Panc1 (cell line): ENCODE results near the gene INPP4B. TPM values are rescaled to one million over a fixed set of nuclear protein-coding genes. Genes with fewer than 3 reads are reported as not detected.

Source experiments
- ATAC-seq: fragments of 200-7000 bp; cut with Tn5 transposase; 2 replicates; pipeline ENCODE4 v1.9.1; 2020; ENCODE audit warnings: mild to moderate bottlenecking, moderate library complexity
- BruUV-seq: library from RNA; stranded (reverse); fragments of 400-500 nt; replicated peaks from 2 replicates; lab custom pipeline; 2021; lab: Mats Ljungman, UMichigan
- CTCF ChIA-PET: fragments of 300-600 bp; sonication (Branson Sonifier 250); formaldehyde crosslinking; loops from one replicate; lab custom pipeline; 2022; ENCODE audit warnings: antibody characterized with exemption; lab: Charles Lee
- POLR2A ChIA-PET: fragments of 300-600 bp; sonication (Branson Sonifier 250); formaldehyde crosslinking; loops from one replicate; lab custom pipeline; 2022; ENCODE audit warnings: antibody characterized with exemption; lab: Charles Lee
- DNase-seq: peaks from one replicate; pipeline ENCODE4 v3.0.0-alpha.2; 2010; ENCODE audit warnings: low read depth, low spot score
- H3K27ac ChIP-seq: 2 replicates; pipeline ENCODE4 v1.5.1; 2011; ENCODE audit warnings: mild to moderate bottlenecking, low read length, inconsistent platforms
- H3K27me3 ChIP-seq: fragments of 200-500 bp; sonication (Bioruptor generic); 2 replicates; pipeline ENCODE4 v1.6.0; 2014; ENCODE audit warnings: low read length, inconsistent platforms; ENCODE audit not compliant: control insufficient read depth, insufficient read depth
- H3K36me3 ChIP-seq: fragments of 200-500 bp; sonication (Bioruptor generic); 2 replicates; pipeline ENCODE4 v1.5.1; 2014; ENCODE audit warnings: inconsistent platforms, mild to moderate bottlenecking, low read length, moderate library complexity; ENCODE audit not compliant: control insufficient read depth, insufficient read depth
- H3K4me1 ChIP-seq: 2 replicates; pipeline ENCODE4 v1.5.1; 2011; ENCODE audit warnings: inconsistent platforms, mild to moderate bottlenecking, low read length, moderate library complexity; ENCODE audit not compliant: control insufficient read depth, insufficient read depth
- H3K4me3 ChIP-seq, 2 experiments: 2 replicates each; pipeline ENCODE4 v1.5.1; 2011 to 2012; ENCODE audit warnings: low read depth in 2 of 2, low read length in 2 of 2, mild to moderate bottlenecking in 2 of 2, inconsistent platforms in 1 of 2, moderate library complexity in 1 of 2
- H3K9me3 ChIP-seq: fragments of 200-500 bp; sonication (Bioruptor generic); 2 replicates; pipeline ENCODE4 v1.5.1; 2014; ENCODE audit warnings: low read depth, mild to moderate bottlenecking, inconsistent platforms, low read length, moderate library complexity; ENCODE audit not compliant: control insufficient read depth, insufficient read depth
- CTCF ChIP-seq: fragments of 450-650 bp; IDR thresholded peaks from 2 replicates; pipeline ENCODE4 v1.5.1; 2017; ENCODE audit warnings: mild to moderate bottlenecking
- POLR2AphosphoS5 ChIP-seq: IDR thresholded peaks from 2 replicates; pipeline ENCODE4 v1.6.1; 2012; ENCODE audit warnings: mild to moderate bottlenecking, low read depth, low read length, moderate library complexity
- REST ChIP-seq, 2 experiments: IDR thresholded peaks; 2 replicates each; pipeline ENCODE4 v1.6.1; 2011 to 2012; ENCODE audit warnings: low read depth in 2 of 2, control low read depth in 1 of 2, low read length in 1 of 2, mild to moderate bottlenecking in 1 of 2, moderate library complexity in 1 of 2; ENCODE audit not compliant: insufficient read depth in 1 of 2
- SIN3A ChIP-seq: IDR thresholded peaks from 2 replicates; pipeline ENCODE4 v1.6.1; 2012; ENCODE audit warnings: low read depth, mild to moderate bottlenecking, low read length, moderate library complexity, borderline replicate concordance; ENCODE audit not compliant: insufficient read depth
- TCF7L2 ChIP-seq: IDR thresholded peaks from 2 replicates; pipeline ENCODE4 v1.6.1; 2011; ENCODE audit warnings: mild to moderate bottlenecking, low read depth, low read length, inconsistent platforms
- in situ Hi-C: cut with HindIII; loops from 2 replicates; pipeline ENCODE4 v1.10.0; 2016; ENCODE audit warnings: low sequenced_read_pairs, low pct_unique_long_range_greater_than_20kb
- intact Hi-C: fragments of 100-400 bp; cut with micrococcal nuclease; formaldehyde crosslinking; loops from one replicate; pipeline ENCODE4 v1.10.0; 2022; ENCODE audit not compliant: unreplicated experiment
- total RNA-seq: library from RNA; stranded (reverse); gene quantifications from one replicate; pipeline ENCODE4 v1.2.1, GENCODE V29; 2021; ENCODE audit not compliant: unreplicated experiment

Gene INPP4B
- total RNA-seq, 1 experiment from 2014 or later: 4.5 TPM

DNA sequence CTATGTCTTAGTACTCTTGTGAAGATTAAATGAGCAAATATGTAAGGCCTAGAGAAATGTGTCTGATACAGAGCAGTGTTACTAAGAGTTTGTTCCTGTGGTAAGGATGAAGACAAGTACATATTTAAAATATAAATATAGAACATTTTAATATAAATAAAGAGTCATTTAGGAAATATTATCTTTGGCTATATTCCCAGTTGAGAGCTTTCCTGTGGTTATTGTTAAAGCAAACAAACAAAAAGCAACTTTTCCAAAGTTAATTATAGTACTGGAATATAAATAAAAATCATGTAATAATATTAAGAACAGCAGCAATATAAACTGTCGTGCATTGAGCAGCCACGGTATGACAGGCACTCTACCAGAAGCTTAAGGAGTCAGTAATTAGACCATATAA lies 472.5 kb downstream of the INPP4B start:
- CTCF ChIA-PET: no interaction called here

DNA sequence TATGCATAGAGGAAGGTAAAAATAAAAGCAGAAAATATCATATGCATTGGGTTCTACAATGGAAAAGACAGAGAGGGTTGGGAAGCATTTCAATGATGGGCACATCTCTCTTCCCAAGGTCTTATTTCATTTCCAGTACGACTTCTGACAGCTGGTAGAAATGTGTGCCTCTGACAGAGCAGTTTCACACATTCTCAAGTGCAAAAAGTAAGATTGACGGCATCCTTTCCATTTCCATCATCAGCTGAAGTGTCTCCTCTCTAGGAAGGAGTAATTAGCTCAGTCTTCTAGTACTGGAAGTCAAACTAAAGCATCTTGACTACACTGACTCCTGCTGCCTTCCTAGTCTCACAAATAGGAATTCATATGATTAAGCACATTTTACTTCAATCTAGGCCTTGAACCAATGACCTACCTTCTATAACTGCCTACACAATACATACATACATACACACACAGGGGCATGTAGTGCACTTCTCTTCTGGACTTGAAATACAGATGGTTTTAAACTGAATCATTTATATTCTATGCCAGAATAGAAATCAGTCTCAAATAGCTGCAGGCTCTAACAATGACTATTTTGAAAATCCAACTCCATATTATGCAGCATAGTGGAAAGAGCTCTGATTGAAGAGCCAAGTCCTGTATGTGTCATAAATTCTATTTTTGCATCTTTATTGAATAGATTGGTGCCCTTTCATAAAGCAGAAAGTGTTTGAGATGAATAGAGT lies 473.4 kb downstream of the INPP4B start:
- intact Hi-C loops: no loop called here
- no peak for DNase-seq
- TF ChIP-seq CTCF: no peak
- TF ChIP-seq REST (IDR thresholded peaks at IDR 0.05; ENCODE audit: insufficient read depth in 1 of 2, low read depth in 2 of 2, low read length in 1 of 2): no peak
- no peak for TF ChIP-seq SIN3A
- TF ChIP-seq TCF7L2: no peak
- no peak for TF ChIP-seq POLR2AphosphoS5

More for the DNA sequence above, 472.5 kb downstream of the INPP4B start:
- intact Hi-C loops (no loop called here), in situ Hi-C loops (no loop called here)
- ATAC-seq (no peak), DNase-seq (no peak)
- no peaks in the 10 kb centered on the region for H3K36me3 ChIP-seq
- no peak overlapping the region for H3K4me3 ChIP-seq
- peaks cover 5% of the 10 kb centered on the region; the same call in 1 of the 2 replicates for H3K9me3 ChIP-seq
- POLR2A ChIA-PET: no interaction called here
- H3K27ac ChIP-seq: no peak overlapping the region
- H3K4me1 ChIP-seq: peaks cover 4% of the 10 kb centered on the region
- BruUV-seq: no TSS peak
- H3K27me3 ChIP-seq: no peaks in the 10 kb centered on the region
- no peak for TF ChIP-seq TCF7L2
- no peak for TF ChIP-seq CTCF
- no peak for TF ChIP-seq POLR2AphosphoS5
- TF ChIP-seq SIN3A: no peak
- no peak for TF ChIP-seq REST (IDR thresholded peaks at IDR 0.05; ENCODE audit: insufficient read depth in 1 of 2, low read depth in 2 of 2, low read length in 1 of 2)

More for the DNA sequence above, 473.4 kb downstream of the INPP4B start:
- in situ Hi-C loops: no loop called here
- ATAC-seq: no peak; the same call in 1 of the 2 replicates
- no peaks in the 10 kb centered on the region for H3K36me3 ChIP-seq
- no peak overlapping the region for H3K27ac ChIP-seq
- no peak overlapping the region for H3K4me3 ChIP-seq
- ChIA-PET POLR2A (no interaction called here), CTCF (no interaction called here)
- H3K9me3 ChIP-seq: peaks cover 5% of the 10 kb centered on the region; the same call in 1 of the 2 replicates
- no peaks in the 10 kb centered on the region for H3K27me3 ChIP-seq
- peaks cover 4% of the 10 kb centered on the region for H3K4me1 ChIP-seq
- no TSS peak for BruUV-seq
